ENCODE results near the gene TRIM66.

The TRIM66 gene

GRCh38 chr11:8614497-8614896 is 68.0 kb downstream of the TRIM66 start:
- no peak for DNase-seq (ENCODE audit: low read depth in 3 of 3, low spot score in 1 of 3)

DNA sequence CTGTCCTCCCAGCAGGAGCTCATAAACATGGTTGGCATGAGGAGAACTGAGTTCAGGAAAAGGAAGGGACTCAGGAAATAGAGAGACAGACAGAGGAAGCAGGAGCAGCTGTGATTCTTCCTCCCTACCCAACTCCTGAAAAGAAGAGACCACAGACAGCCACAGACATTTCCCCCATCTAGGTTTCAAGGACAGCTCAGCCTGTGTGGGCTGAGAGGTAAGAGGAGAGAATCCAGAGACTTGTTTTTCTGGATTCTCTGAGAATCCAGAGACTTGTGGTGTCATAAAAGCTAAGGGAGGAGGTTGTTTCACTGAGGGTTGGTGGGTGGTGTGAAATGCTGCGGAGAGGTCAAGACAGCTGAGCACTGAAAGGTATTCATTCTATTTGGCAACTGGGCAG is 69.4 kb downstream of the TRIM66 start:
- no peak for DNase-seq (ENCODE audit: low read depth in 3 of 3, low spot score in 1 of 3)

- no peak for DNase-seq (ENCODE audit: low read depth in 3 of 3, low spot score in 1 of 3)
Observed at GRCh38 chr11:8612522-8612921, 69.9 kb downstream of the TRIM66 start.

DNA sequence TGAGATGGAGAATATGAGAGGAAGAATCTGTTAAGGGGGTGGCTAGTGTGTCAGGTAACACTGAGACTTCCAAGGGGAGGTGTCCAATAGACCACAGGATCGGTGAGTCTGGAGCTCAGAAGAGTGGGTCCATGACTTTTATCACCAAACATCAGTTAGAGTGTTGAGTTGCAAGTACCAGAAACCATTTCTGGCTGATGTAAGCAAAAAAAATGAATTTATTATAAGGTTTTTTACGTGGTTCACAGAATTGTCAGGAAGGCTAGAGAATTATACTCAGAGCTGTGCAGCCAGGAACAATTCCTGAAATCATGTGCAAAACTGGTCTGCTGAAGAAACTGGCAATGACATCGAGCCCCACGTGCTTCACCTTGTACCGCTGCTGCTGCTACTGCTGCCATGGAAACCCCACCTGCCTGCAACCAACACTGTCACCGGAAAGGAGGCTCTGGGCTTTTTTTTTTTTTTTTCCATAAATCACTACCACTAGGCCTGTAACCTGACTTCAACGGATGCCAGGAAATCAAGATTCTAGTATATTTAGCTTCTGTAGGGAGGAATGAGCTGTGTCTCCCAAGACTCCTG is 71.8 kb downstream of the TRIM66 start:
- no peak for DNase-seq (ENCODE audit: low read depth in 3 of 3, low spot score in 1 of 3)

- DNase-seq (ENCODE audit: low read depth in 3 of 3, low spot score in 1 of 3): no peak
Observed at GRCh38 chr11:8608652-8609051, 73.8 kb downstream of the TRIM66 start.

GRCh38 chr11:8605971-8606563 is 76.4 kb downstream of the TRIM66 start:
- DNase-seq (ENCODE audit: low read depth in 3 of 3, low spot score in 1 of 3): no peak

GRCh38 chr11:8604078-8604723 is 78.3 kb downstream of the TRIM66 start:
- DNase-seq (ENCODE audit: low read depth in 3 of 3, low spot score in 1 of 3): peak in 1 of 3 donors; percentile 12

GRCh38 chr11:8603696-8604077 is 78.8 kb downstream of the TRIM66 start:
- no peak for DNase-seq (ENCODE audit: low read depth in 3 of 3, low spot score in 1 of 3)

GRCh38 chr11:8601376-8602133 is 80.9 kb downstream of the TRIM66 start:
- no peak for DNase-seq (ENCODE audit: low read depth in 3 of 3, low spot score in 1 of 3)

DNA sequence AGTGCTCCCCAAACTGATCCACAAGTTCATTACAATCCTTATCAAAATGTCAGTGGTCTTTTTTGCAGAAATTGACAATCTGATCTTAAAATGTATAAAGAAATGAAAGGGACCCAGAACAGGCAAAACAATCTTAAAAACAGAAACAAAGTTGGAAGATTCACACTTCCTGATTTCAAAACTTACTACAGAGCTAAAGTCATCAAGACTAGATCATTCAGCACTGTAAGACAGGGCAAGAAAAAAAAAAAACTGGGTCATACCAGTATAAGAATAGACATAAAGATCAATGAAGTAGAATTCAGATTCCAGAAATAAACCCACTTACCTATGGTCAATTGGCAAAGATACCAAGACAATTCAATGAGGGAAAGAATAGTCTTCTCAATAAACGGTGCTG is 84.0 kb downstream of the TRIM66 start:
- DNase-seq (ENCODE audit: low read depth in 3 of 3, low spot score in 1 of 3): no peak

GRCh38 chr11:8597182-8597581 is 85.3 kb downstream of the TRIM66 start:
- DNase-seq (ENCODE audit: low read depth in 3 of 3, low spot score in 1 of 3): no peak

GRCh38 chr11:8596504-8597046 is 85.9 kb downstream of the TRIM66 start:
- no peak for DNase-seq (ENCODE audit: low read depth in 3 of 3, low spot score in 1 of 3)

DNA sequence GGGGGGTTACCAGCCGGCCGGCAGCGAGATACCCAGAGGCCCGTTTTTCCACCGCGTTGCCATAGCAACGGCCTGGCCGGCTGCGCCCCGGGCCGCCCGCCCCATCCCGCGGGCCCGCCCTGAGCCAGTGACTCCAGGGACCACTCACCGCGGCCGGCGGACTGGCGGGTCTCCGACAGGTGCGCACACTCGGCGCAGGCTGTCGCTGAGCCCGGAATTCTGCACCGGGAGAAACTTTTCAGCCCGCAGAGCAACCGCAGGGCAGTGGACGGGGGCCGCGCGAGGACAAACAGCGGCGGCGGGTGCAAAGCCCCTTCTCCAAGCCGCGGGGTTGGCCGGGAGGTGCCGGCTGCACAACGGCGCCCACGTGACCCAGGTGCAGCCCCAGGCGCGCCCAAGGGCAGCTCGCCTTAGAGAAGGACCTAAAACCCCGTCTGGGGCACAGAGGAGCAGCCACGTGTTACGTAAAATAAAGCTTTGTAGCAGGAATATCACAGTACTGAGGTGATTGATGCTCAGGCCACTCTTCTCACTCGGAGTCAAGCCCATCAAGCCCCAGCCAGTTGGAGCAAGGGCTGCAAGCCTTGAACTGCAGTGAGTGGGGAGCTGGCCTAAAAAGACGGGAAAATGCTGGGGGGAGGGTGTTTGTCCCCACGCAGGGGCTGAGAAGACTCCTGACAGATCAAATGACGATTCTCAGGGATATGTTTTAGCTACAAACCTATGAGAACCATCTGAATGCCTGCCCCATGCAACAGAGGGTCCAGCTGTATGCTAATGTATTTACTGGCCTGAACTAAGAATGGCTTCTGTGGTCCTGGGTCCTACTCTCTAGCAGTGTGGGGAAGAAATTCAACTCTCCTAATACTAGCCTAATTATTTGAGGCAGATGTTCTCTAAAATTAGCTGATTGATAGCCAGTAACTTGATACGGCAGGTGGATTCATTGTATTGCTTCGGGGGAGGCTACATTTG is 88.2 kb downstream of the TRIM66 start, which contains the start of gene STK33:
Gene STK33 (minus strand): TSS at position 294 of the 975 bp plus-strand sequence. CDS start 119,323 bp downstream, outside the sequence.
- no peak for DNase-seq (ENCODE audit: low read depth in 3 of 3, low spot score in 1 of 3)

GRCh38 chr11:8593455-8593854 is 89.0 kb downstream of the TRIM66 start:
- no peak for DNase-seq (ENCODE audit: low read depth in 3 of 3, low spot score in 1 of 3)

GRCh38 chr11:8587915-8588314 is 94.5 kb downstream of the TRIM66 start:
- no peak for DNase-seq (ENCODE audit: low read depth in 3 of 3, low spot score in 1 of 3)

DNA sequence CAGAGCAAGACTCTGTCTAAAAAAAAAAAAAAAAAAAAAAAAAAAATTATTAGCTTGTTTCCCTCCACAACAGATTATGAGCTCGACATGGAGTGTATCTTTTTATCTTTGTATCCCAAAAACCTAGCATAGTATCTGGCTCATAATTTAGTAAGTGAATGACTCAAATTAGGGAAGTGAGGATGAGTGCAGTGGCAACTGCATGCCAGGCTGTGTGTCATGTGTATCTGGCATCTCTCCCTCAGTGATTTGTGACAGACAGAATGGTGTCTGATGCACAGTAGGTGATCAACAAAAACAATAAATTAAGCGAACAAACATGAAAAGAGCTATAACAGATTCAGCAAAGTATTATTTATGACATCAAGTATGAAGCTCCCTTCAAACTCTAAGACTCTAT is 95.7 kb downstream of the TRIM66 start:
- no peak for DNase-seq (ENCODE audit: low read depth in 3 of 3, low spot score in 1 of 3)

GRCh38 chr11:8586184-8586583 is 96.3 kb downstream of the TRIM66 start:
- DNase-seq (ENCODE audit: low read depth in 3 of 3, low spot score in 1 of 3): no peak

DNA sequence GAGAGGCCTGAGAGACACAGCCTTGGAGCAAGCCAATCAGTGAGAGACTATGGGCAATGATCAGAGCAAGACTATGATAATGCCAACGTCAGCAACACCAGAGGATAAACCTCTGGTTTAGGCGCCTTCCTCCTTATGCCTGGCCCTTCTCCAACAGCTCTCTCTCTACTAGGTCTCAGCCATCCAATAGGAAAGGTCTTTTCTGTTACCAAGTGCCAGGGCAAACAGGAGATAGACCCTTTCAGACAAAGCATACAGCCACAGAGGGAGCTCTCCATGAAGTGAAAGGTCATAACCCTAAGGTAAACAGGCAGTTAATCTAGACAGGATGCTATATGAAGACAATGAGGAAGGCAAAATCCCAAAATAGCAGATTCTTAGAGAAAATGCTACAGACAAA is 98.0 kb downstream of the TRIM66 start:
- DNase-seq (ENCODE audit: low read depth in 3 of 3, low spot score in 1 of 3): no peak

DNA sequence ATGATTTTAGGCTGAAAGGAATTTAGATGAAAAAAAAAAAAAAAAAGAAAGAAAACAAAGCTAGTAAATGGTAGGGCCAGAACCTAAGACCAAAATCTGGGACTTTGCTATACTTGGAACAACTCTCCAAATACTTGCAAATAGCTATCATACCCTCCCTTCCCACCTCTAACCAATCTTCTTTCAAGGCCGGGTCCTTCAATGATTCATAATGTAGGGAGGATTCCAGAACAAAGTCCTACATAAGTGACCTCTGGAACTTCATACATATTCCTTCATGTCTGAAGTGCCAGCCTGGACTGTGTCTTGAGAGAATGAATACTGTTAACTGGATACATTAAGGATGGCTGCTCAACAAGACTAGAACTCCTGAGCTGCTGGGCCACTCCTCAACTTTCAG is 98.4 kb downstream of the TRIM66 start:
- DNase-seq (ENCODE audit: low read depth in 3 of 3, low spot score in 1 of 3): no peak

DNA sequence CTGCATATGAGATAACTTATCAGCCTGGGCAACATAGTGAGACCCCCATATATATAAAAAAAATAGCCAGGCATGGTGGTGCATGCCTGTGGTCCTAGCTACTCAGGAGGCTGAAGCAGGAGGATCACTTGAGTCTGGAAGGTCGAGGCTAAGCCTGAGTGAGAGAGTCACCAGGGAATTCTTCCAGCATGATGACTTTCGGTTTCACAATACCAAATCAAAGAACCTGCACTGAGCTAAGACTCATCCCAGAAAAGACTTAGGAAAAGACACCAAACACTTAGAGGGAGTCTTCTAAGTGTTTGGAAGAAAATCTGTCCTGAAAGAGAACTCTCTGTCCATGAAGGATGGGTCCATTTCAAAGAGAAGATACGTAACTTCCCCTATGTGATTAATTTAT is 101.2 kb downstream of the TRIM66 start:
- no peak for DNase-seq (ENCODE audit: low read depth in 3 of 3, low spot score in 1 of 3)

All from stimulated activated CD4-positive, alpha-beta T cell treated with anti-CD3 and anti-CD28 coated beads, TNF-alpha, amount 100 ng/mL, for 1 hour (primary cell).